Cardiac septum (tissue), 1 donor: ENCODE measurements around the gene CABP7. TPM values are rescaled to one million over a fixed set of nuclear protein-coding genes. Genes with fewer than 3 reads are reported as not detected.

Experiments
- DNase-seq: peaks from one replicate; pipeline ENCODE4 v3.0.0-alpha.2; 2020; ENCODE audit warnings: low spot score
- intact Hi-C: fragments of 100-400 bp; cut with DNase I; formaldehyde crosslinking; loops from one replicate; pipeline ENCODE4 v1.14.0; 2022
- total RNA-seq: library from RNA; stranded (reverse); fragmentation: NEBNext Ultra II Directional; extraction: Animal tissue kit (Norgen Biotek cat#: 25700); gene quantifications from one replicate; pipeline ENCODE4 v1.2.1, GENCODE V29; 2021
- donor health status: DM: no; HTN: no; CAD: no.

Gene CABP7
- total RNA-seq, 1 donor from 2014 or later, result not detected

- intact Hi-C loops, result no loop called here
- DNase-seq, result no peak
These were observed 18.4 kb upstream of the CABP7 start for GRCh38 chr22:29701155-29701999.

- intact Hi-C loops, result no loop called here
- DNase-seq, result no peak
These were observed 17.5 kb upstream of the CABP7 start for GRCh38 chr22:29702000-29702930.

DNA sequence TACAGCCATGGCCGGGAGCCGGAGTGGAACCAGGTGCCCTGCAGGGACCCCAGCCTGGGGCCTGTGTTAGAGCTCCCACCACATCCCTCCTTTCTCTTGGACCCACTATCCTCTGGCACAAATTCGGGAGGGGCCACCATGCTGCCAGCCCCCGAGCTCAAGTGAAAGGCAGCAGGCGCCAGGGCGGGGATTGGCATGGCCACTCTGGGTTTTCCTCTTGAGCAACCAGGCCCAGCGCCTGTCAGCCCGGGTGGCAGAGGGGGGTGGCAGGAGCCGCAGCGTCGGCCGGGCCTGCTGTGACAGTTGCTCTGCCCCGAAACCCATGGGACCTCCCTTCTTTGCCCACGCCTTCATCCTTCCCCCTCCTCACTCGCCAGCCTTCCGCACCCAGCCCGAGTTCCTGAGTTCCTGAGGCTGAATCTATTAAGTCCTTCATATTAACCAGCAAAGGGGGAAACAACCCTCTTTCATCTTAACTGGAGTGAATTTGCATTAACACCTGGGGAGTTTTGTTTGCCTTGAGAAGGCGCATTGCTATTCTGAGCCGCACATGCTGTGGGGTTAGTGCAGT is 16.8 kb upstream of the CABP7 start:
- DNase-seq, result no peak
- intact Hi-C loops, result no loop called here

GRCh38 chr22:29703569-29704195 is 16.1 kb upstream of the CABP7 start:
- intact Hi-C loops, result no loop called here
- DNase-seq, result no peak

DNA sequence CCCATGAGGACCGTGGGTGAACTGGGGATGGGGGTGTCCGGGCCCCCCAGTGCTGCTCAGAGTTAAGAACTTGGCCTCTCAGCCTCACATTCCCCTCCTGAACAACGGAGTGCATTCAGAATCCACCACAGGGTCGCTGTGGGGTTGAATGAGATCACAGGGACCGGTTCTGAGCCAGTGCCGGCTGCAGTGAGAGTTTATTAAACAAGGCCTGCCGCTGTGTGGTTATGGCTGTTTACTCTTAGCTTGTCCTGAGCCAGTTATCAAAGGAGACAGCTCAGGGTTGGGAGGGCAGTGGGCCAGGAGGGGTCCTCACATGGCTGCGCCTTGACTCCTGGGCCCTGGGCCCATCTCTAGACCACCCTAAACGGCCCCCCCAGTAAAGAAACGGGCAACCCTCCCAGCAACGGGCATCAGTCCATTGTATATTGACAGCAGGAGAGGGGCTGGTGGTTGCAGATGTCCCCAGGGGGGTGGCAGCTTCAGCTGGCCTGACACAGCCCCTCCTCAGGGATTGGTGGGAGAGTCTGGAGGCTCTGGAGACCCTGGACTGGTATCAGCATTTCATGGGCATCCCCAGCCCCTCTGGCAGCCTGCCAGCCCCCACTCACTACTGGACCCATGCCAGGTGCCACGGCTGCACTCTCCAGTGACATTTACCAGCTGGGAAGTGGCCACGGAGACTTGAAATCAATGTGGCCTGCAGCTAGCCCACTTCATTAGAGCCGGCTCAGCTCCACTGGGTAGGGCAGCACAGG is 15.1 kb upstream of the CABP7 start:
- DNase-seq, result no peak
- intact Hi-C loops, result no loop called here

GRCh38 chr22:29705651-29706050 is 14.2 kb upstream of the CABP7 start:
- no peak for DNase-seq
- intact Hi-C loops, result no loop called here

DNA sequence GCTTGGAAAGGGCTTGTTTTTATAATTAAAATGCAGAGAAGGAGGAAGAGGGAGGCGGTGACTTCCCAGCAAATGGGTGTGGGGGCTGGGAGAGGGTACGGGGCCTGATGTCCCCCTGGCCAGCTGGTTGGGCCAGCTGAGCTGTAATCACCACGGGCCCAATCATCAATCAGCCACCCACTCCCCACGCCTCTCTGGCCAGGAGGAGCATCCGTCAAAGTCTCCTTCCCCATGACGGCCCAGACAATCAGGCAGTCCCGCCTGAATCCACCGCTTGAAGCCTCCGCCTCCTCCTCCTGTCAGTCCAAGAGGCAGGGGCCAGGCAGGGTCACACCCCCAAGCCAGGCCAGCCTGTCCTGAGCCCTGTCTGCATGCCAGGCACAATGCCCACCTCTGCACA is 13.3 kb upstream of the CABP7 start:
- intact Hi-C loops, result no loop called here

DNA sequence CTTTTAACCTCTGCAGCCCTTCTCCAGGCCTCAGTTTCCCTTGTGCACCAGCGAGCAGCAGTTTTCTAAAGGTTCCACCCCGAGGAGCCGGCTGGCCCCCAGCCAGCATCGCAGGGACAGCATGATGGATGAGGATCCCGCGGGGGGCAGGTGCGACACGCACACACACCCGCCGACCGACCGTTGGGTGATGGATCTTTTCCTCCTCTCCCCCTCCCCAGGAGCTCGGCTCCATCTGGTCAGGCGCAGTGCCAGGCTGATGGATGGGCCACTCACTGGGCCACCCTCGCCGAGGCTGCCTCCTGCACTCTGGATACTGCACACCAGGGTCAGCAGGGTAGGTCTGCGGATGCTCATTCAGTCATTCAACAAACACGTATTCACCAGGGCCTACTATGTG is 12.8 kb upstream of the CABP7 start:
- DNase-seq, result no peak
- intact Hi-C loops, result no loop called here

More for the DNA sequence above, 13.3 kb upstream of the CABP7 start:
- DNase-seq, result no peak

- intact Hi-C loops, result no loop called here
These were observed 12.3 kb upstream of the CABP7 start for GRCh38 chr22:29707471-29707870.

GRCh38 chr22:29710193-29710592 is 9.6 kb upstream of the CABP7 start:
- DNase-seq, result no peak
- intact Hi-C loops, result no loop called here

More at GRCh38 chr22:29707471-29707870, 12.3 kb upstream of the CABP7 start:
- no peak for DNase-seq

DNA sequence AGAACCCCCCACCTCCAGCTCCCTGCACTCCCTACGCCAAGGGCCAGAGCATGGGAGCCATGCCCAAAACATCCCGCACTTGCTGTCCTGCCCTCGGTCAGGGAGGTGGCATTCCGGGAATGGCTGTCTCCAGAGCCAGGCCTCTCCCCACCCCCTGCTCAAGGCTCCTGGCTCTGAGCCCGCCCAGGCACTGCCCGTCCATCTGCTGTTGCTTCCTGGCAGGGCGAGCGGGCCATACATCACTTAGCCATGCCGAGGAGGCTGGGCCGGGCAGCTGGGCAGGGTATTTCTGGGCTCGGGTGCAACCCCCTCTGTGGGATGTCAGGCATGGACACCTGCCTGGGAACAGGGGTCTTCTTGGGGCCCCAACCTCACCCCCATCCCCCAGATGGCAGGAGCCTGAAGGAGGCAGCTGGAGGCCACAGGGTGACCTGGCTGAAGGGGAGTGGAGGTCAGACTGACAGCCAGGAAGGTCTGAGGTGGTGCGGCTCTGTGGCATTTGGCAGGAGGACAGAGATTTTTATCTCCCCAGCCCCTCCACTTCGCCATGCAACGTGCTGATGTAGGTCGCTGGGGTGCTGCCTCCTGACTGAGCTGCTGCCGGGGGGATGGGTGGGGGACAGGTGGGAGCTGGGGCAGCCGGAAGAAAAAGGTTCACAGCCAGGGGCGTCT is 8.7 kb upstream of the CABP7 start:
- no peak for DNase-seq
- intact Hi-C loops, result no loop called here

GRCh38 chr22:29712119-29712518 is 7.7 kb upstream of the CABP7 start:
- no peak for DNase-seq
- intact Hi-C loops, result no loop called here

DNA sequence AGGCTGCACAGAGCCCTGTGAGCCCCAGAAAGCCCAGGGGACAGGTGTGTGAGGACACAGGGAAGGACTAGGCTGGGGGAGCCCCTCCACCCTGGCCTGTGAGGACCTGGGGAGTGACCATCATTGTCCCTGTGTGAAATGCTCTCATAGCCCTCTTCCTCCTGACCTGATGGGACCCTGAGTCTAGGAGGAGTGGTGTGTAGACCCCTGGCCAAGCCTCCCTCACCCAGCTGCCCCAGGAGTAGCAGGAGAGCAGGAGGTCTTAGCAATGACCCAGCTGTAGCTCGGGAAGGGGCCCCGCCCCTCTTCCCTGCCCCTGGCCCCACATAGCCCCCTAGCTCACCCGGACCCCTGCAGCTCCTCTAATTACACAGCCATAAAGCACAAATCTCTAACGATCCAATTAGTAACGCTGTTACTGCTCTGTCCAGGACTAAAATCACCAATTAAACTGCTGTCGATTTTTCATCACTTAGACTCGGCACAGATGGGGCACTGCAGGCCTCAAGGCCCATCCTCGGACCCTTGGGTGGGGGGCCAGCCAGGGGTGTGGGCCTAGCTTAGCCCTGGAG is 6.6 kb upstream of the CABP7 start:
- DNase-seq, result no peak
- intact Hi-C loops, result no loop called here

- intact Hi-C loops, result no loop called here
- DNase-seq, result no peak
These were observed 4.6 kb upstream of the CABP7 start for GRCh38 chr22:29715240-29715639.

- intact Hi-C loops, result no loop called here
- no peak for DNase-seq
These were observed 4.1 kb upstream of the CABP7 start for GRCh38 chr22:29715705-29716104.

GRCh38 chr22:29716814-29717545 is 2.8 kb upstream of the CABP7 start:
- DNase-seq, result no peak
- intact Hi-C loops, result no loop called here

GRCh38 chr22:29717789-29718188 is 2.0 kb upstream of the CABP7 start:
- intact Hi-C loops, result no loop called here
- no peak for DNase-seq
